GM18867 (cell line): ENCODE measurements around the gene MTFR2.

Source experiments
- ATAC-seq: cut with Tn5 transposase; IDR thresholded peaks from one replicate; pipeline ENCODE4 v1.9.1; 2021; ENCODE audit warnings: mild to moderate bottlenecking, moderate library complexity; ENCODE audit not compliant: unreplicated experiment

The MTFR2 gene

GRCh38 chr6:136249811-136250685 lies at the start of gene MTFR2:
Gene MTFR2, minus strand, starts transcription at chr6:136250311. Its CDS starts 1,212 bp downstream, at chr6:136249099.
- peak; percentile 97 for ATAC-seq

GRCh38 chr6:136294621-136295020 lies 44.5 kb upstream of the MTFR2 start:
- no peak for ATAC-seq

GRCh38 chr6:136290410-136291010 lies 40.4 kb upstream of the MTFR2 start:
- ATAC-seq, result peak; percentile 19

- ATAC-seq, result peak; percentile 89
Measured at GRCh38 chr6:136289579-136290409, 39.7 kb upstream of the MTFR2 start, which contains the start of gene BCLAF1. Gene BCLAF1, minus strand, starts transcription at chr6:136289846. Its CDS starts 9,980 bp downstream, at chr6:136279866.

GRCh38 chr6:136289327-136289578 lies 39.1 kb upstream of the MTFR2 start:
- peak; percentile 37 for ATAC-seq

- peak; percentile 45 for ATAC-seq
Measured at GRCh38 chr6:136288566-136289326, 38.6 kb upstream of the MTFR2 start.

- no peak for ATAC-seq
Measured at GRCh38 chr6:136284909-136285308, 34.8 kb upstream of the MTFR2 start.

GRCh38 chr6:136282906-136283305 lies 32.8 kb upstream of the MTFR2 start:
- ATAC-seq, result peak; percentile 32

- no peak for ATAC-seq
Measured at GRCh38 chr6:136280032-136280609, 30.0 kb upstream of the MTFR2 start.

- ATAC-seq, result no peak
Measured at GRCh38 chr6:136274062-136274461, 24.0 kb upstream of the MTFR2 start.

- ATAC-seq, result no peak
Measured at GRCh38 chr6:136265101-136265500, 15.0 kb upstream of the MTFR2 start.

- ATAC-seq, result no peak
Measured at GRCh38 chr6:136262940-136263339, 12.8 kb upstream of the MTFR2 start.

- ATAC-seq, result no peak
Measured at GRCh38 chr6:136254851-136255466, 4.8 kb upstream of the MTFR2 start.

GRCh38 chr6:136253734-136254133 lies 3.6 kb upstream of the MTFR2 start:
- no peak for ATAC-seq

GRCh38 chr6:136252441-136252840 lies 2.3 kb upstream of the MTFR2 start:
- ATAC-seq, result no peak

GRCh38 chr6:136251394-136251793 lies 1.3 kb upstream of the MTFR2 start:
- no peak for ATAC-seq

GRCh38 chr6:136250686-136251008 lies 536 bp upstream of the MTFR2 start:
- peak; percentile 15 for ATAC-seq

- no peak for ATAC-seq
Measured at GRCh38 chr6:136249336-136249735, 775 bp downstream of the MTFR2 start.

- ATAC-seq, result no peak
Measured at GRCh38 chr6:136244061-136244616, 6.0 kb downstream of the MTFR2 start.
